IMR-90 (cell line): Measurements from ENCODE around the gene RPS6KA4. TPM values are rescaled to one million over a fixed set of nuclear protein-coding genes. Genes with fewer than 3 reads are reported as not detected.

Source experiments
- ATAC-seq: fragments of 200-7000 bp; cut with Tn5 transposase; 2 replicates; pipeline ENCODE4 v1.9.1; 2020; ENCODE audit warnings: low read depth, mild to moderate bottlenecking, moderate library complexity
- BruUV-seq: library from RNA; stranded (reverse); fragments of 400-500 nt; replicated peaks from 2 replicates; lab custom pipeline; 2021; lab: Mats Ljungman, UMichigan
- CTCF ChIA-PET: fragments of 300-600 bp; formaldehyde crosslinking; extraction: SDS; loops from one replicate; lab custom pipeline; 2021; ENCODE audit warnings: antibody characterized with exemption; lab: Yijun Ruan, JAX
- POLR2A ChIA-PET: fragments of 300-600 bp; sonication (Branson Sonifier 250); formaldehyde crosslinking; loops from one replicate; lab custom pipeline; 2022; ENCODE audit warnings: antibody characterized with exemption; ENCODE audit not compliant: unreplicated experiment; lab: Charles Lee
- DNase-seq: peaks from one replicate; pipeline ENCODE4 v3.0.0; 2013
- H2AFZ ChIP-seq: replicated peaks from 2 replicates; pipeline ENCODE3; 2013; ENCODE audit warnings: low read length, mild to moderate bottlenecking; ENCODE audit not compliant: poor library complexity
- H2AK5ac ChIP-seq: 2 replicates; pipeline ENCODE4 v1.6.1; 2013; ENCODE audit warnings: low read depth, low read length, inconsistent platforms
- H2AK9ac ChIP-seq: replicated peaks from 2 replicates; pipeline ENCODE3; 2013; ENCODE audit warnings: mild to moderate bottlenecking, low read depth, low read length, moderate library complexity; ENCODE audit not compliant: poor library complexity
- H2BK120ac ChIP-seq: 2 replicates; pipeline ENCODE4 v1.6.1; 2013; ENCODE audit warnings: low read depth, low read length, inconsistent platforms
- H2BK15ac ChIP-seq: 3 replicates; pipeline ENCODE4 v1.6.1; 2013; ENCODE audit warnings: low read depth, low read length, inconsistent platforms
- H2BK20ac ChIP-seq: 2 replicates; pipeline ENCODE4 v1.6.1; 2013; ENCODE audit warnings: low read depth, mild to moderate bottlenecking, inconsistent platforms, low read length, moderate library complexity
- H2BK5ac ChIP-seq: 2 replicates; pipeline ENCODE4 v1.6.1; 2013; ENCODE audit warnings: mild to moderate bottlenecking, low read depth, low read length, inconsistent platforms; ENCODE audit not compliant: poor library complexity, severe bottlenecking
- H3K14ac ChIP-seq: replicated peaks from 2 replicates; pipeline ENCODE4 v1.6.1; 2013; ENCODE audit warnings: low read depth, low read length, inconsistent platforms
- H3K18ac ChIP-seq: 2 replicates; pipeline ENCODE4 v1.6.1; 2013; ENCODE audit warnings: low read depth, low read length, control low read depth
- H3K23ac ChIP-seq: 2 replicates; pipeline ENCODE4 v1.6.1; 2013; ENCODE audit warnings: low read depth, low read length, inconsistent platforms
- H3K27ac ChIP-seq: 2 replicates; pipeline ENCODE4 v1.5.1; 2013; ENCODE audit warnings: mild to moderate bottlenecking, control low read depth, low read length; ENCODE audit not compliant: insufficient read depth
- H3K27me3 ChIP-seq: 2 replicates; pipeline ENCODE4 v1.6.1; 2013; ENCODE audit warnings: low read length; ENCODE audit not compliant: control insufficient read depth, insufficient read depth
- H3K36me3 ChIP-seq: 2 replicates; pipeline ENCODE4 v1.6.1; 2013; ENCODE audit warnings: low read length, mixed read lengths; ENCODE audit not compliant: control insufficient read depth, insufficient read depth
- H3K4ac ChIP-seq: 2 replicates; pipeline ENCODE4 v1.6.1; 2013; ENCODE audit warnings: low read depth, low read length, inconsistent platforms
- H3K4me1 ChIP-seq: 2 replicates; pipeline ENCODE4 v1.6.1; 2013; ENCODE audit warnings: low read length, mixed read lengths; ENCODE audit not compliant: control insufficient read depth, insufficient read depth
- H3K4me2 ChIP-seq: 2 replicates; pipeline ENCODE4 v1.6.1; 2013; ENCODE audit warnings: low read depth, mild to moderate bottlenecking, control low read depth, low read length, moderate library complexity
- H3K4me3 ChIP-seq: 2 replicates; pipeline ENCODE4 v1.5.1; 2013; ENCODE audit warnings: low read depth, mild to moderate bottlenecking, control low read depth, low read length, moderate library complexity; ENCODE audit not compliant: insufficient read depth
- H3K56ac ChIP-seq: 2 replicates; pipeline ENCODE4 v1.6.1; 2013; ENCODE audit warnings: low read length, inconsistent platforms; ENCODE audit not compliant: insufficient read depth; ENCODE audit errors: extremely low read depth
- H3K79me1 ChIP-seq, 2 experiments: 2 replicates each; pipeline ENCODE4 v1.6.1; 2013; ENCODE audit warnings: low read length in 2 of 2, inconsistent platforms in 1 of 2, low read depth in 1 of 2
- H3K9ac ChIP-seq: 2 replicates; pipeline ENCODE4 v1.6.1; 2013; ENCODE audit warnings: low read depth, low read length, control low read depth
- H3K9me1 ChIP-seq: 2 replicates; pipeline ENCODE4 v1.6.1; 2013; ENCODE audit warnings: low read length, inconsistent platforms; ENCODE audit not compliant: insufficient read depth
- H3K9me3 ChIP-seq: 2 replicates; pipeline ENCODE4 v1.6.1; 2013; ENCODE audit warnings: low read length; ENCODE audit not compliant: control insufficient read depth, insufficient read depth
- H4K20me1 ChIP-seq: 2 replicates; pipeline ENCODE4 v1.6.1; 2013; ENCODE audit warnings: low read length, inconsistent platforms; ENCODE audit not compliant: insufficient read depth
- H4K5ac ChIP-seq: 2 replicates; pipeline ENCODE4 v1.6.1; 2013; ENCODE audit warnings: mild to moderate bottlenecking, low read depth, low read length, control low read depth
- H4K8ac ChIP-seq, 2 experiments: 2 replicates each; pipeline ENCODE4 v1.6.1; 2013; ENCODE audit warnings: low read depth in 2 of 2, low read length in 2 of 2, control low read depth in 1 of 2, inconsistent platforms in 1 of 2
- H4K91ac ChIP-seq: 2 replicates; pipeline ENCODE4 v1.6.1; 2013; ENCODE audit warnings: low read depth, low read length, inconsistent platforms; ENCODE audit not compliant: insufficient read depth
- BHLHE40 ChIP-seq: fragments of 150-350 bp; IDR thresholded peaks from 2 replicates; pipeline ENCODE4 v1.6.1; 2016; ENCODE audit warnings: mild to moderate bottlenecking, low read depth, low read length
- MXI1 ChIP-seq: IDR thresholded peaks from 2 replicates; pipeline ENCODE4 v1.6.1; 2012; ENCODE audit warnings: low read depth, mild to moderate bottlenecking, low read length, moderate library complexity, borderline replicate concordance
- NFE2L2 ChIP-seq: fragments of 150-350 bp; IDR thresholded peaks from 2 replicates; pipeline ENCODE4 v1.6.1; 2016; ENCODE audit warnings: low read depth, mild to moderate bottlenecking, low read length
- WGBS, 2 experiments: methylation state at CpG; one replicate each; pipeline versions ENCODE4 v1.1.5 to v1.1.7; 2013; ENCODE audit warnings: missing lambda C conversion rate in 2 of 2; ENCODE audit not compliant: insufficient read length in 1 of 2; ENCODE audit errors: extremely low coverage in 2 of 2; 5-methylcytosine and 5-hydroxymethylcytosine counted together
- dilution Hi-C: fragments of 300-500 bp; cut with HindIII; formaldehyde crosslinking; loops from one replicate; pipeline ENCODE4 v1.14.3; 2018; ENCODE audit warnings: low sequenced_read_pairs; ENCODE audit not compliant: unreplicated experiment
- in situ Hi-C: fragments of 300-500 bp; cut with MboI; formaldehyde crosslinking; loops from 3 replicates; pipeline ENCODE4 v1.14.3; 2019; ENCODE audit warnings: low sequenced_read_pairs, inconsistent platforms, mixed read lengths
- intact Hi-C: fragments of 100-400 bp; cut with micrococcal nuclease; formaldehyde crosslinking; loops from 2 replicates; pipeline ENCODE4 v1.10.0; 2022
- polyA plus RNA-seq, 3 experiments: library from polyadenylated mRNA; depleted of rRNA; stranded (reverse); fragments of >200 nt; gene quantifications; 2 replicates each; pipeline ENCODE4 v1.2.3, GENCODE V29; 2012; ENCODE audit warnings: low replicate concordance in 1 of 3
- total RNA-seq: library from RNA; depleted of rRNA; stranded (reverse); fragments of >200 nt; gene quantifications from 2 replicates; pipeline ENCODE4 v1.2.3, GENCODE V29; 2012
- TF ChIP-seq, protein P1 (sequence below): fragments of 150-350 bp; IDR thresholded peaks from 2 replicates; pipeline ENCODE4 v1.6.1; 2017; ENCODE audit warnings: mild to moderate bottlenecking, antibody characterized with exemption, low read length, low read depth

RPS6KA4 gene
- total and polyA plus RNA-seq, 2 of the 4 experiments (the other 2 are of a cell fraction) = 38.8 to 52.9 TPM

DNA sequence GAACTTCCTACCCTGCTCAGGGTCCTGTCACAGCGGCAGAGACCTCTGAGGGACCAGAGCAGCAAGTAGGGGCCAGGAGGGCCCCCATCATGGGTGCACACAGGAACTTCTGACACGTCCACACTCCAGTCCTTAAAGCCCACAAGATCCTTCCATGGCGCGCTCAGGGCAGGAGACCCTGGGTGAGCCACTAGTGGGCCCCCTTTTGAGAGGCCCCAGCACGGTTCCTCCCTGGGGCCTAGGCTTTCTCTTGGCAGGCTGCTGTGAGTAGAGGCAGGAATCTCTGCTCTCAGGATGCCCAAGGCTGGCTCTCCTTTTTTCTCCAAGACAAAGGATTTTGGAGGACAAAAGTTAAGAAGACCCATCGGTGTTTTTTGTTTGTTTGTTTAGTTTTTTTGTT lies 22.4 kb downstream of the RPS6KA4 start:
- H3K4me3 ChIP-seq = no peak overlapping the region
- no peak overlapping the region for H4K8ac ChIP-seq
- H3K9me1 ChIP-seq = 0 out of 2 replicates have a peak, but pooled peaks cover 4% of the 10 kb centered on the region
- H4K5ac ChIP-seq = no peak overlapping the region
- POLR2A ChIA-PET = no interaction called here
- no peaks in the 10 kb centered on the region for H4K20me1 ChIP-seq
- no peak overlapping the region for H3K4ac ChIP-seq
- dilution Hi-C loops = no loop called here
- H3K4me1 ChIP-seq = no peaks in the 10 kb centered on the region
- H4K91ac ChIP-seq = no peak overlapping the region
- no peak overlapping the region for H3K14ac ChIP-seq
- peaks cover 36% of the 10 kb centered on the region for H3K27me3 ChIP-seq
- H3K23ac ChIP-seq = no peak overlapping the region
- no peak overlapping the region for H3K27ac ChIP-seq
- H3K36me3 ChIP-seq = no peaks in the 10 kb centered on the region
- H2BK5ac ChIP-seq = no peak overlapping the region
- H2AK5ac ChIP-seq = no peak overlapping the region
- no peaks in the 10 kb centered on the region for H3K9me3 ChIP-seq
- H3K79me1 ChIP-seq = no peaks in the 10 kb centered on the region
- H2AK9ac ChIP-seq = no peak overlapping the region
- H3K56ac ChIP-seq = no peak overlapping the region
- in situ Hi-C loops = no loop called here
- H2BK20ac ChIP-seq = no peak overlapping the region
- H3K9ac ChIP-seq = no peak overlapping the region
- ATAC-seq = no peak
- intact Hi-C loops = no loop called here
- H2AFZ ChIP-seq = no peak overlapping the region
- CTCF ChIA-PET = no interaction called here
- TF ChIP-seq, protein P1, sequence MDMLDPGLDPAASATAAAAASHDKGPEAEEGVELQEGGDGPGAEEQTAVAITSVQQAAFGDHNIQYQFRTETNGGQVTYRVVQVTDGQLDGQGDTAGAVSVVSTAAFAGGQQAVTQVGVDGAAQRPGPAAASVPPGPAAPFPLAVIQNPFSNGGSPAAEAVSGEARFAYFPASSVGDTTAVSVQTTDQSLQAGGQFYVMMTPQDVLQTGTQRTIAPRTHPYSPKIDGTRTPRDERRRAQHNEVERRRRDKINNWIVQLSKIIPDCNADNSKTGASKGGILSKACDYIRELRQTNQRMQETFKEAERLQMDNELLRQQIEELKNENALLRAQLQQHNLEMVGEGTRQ = no peak
- TF ChIP-seq NFE2L2 = no peak
- TF ChIP-seq MXI1 = no peak
- no peak for TF ChIP-seq BHLHE40
- no peak overlapping the region for H3K18ac ChIP-seq
- H2BK15ac ChIP-seq = no peak overlapping the region
- BruUV-seq = no TSS peak
- no peak overlapping the region for H2BK120ac ChIP-seq
- H3K4me2 ChIP-seq = no peak overlapping the region
- WGBS, 2 experiments = 90% methylated on average over 2 of the region's 6 CpGs; no CpG with 5 or more reads in 1 of the 2 experiments
- DNase-seq = no peak
